NCI-H1417 treated with DMSO at 0.1 percent for 48 hours (cell line): ENCODE data around the gene ARHGAP32.

Source experiments
- DNase-seq: peaks from one replicate; lab custom pipeline; 2025; lab: John Stamatoyannopoulos, UW

The ARHGAP32 gene

DNA sequence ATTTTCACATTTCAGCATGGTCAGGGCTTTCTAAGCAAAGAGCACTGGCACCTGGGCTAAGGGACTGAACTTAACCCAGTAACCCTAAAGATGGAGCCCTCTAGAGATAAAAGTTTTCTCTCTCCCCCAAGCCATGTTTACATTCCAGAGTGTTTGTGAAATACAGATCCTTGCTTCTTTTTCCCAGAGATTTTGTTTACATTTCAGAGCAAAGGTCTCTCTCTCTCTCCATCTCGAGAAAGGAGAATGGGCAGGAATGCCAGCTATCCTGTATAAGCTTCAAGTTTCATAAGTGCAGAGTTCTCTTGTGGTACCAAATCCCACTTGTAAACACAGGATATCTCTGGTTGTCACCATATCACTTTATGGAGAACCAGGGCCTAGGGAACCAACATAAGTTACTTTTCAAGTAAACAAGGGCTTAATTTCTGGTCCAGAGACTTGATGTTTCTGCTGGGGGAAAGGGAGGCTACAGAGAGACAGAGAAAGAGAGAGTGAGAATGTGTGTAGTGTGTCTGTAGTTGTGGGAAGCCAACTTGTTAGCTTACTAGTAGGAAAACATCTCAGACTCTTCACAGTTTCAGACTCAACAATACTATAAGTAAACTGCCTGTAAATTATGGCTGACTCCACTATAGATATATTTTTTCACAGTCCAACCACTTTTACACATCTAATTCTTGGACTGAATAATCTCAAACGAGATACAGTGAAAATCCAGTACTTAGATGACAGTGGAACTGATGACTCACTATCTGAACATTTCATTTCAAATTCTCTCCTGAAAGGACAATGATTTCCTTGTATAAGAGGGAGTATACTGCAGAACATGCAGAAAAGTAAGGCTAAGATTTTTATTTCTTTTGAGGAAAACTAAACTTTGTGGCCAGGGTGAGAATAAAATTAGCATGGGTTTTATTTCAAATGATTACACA lies 76.2 kb downstream of the ARHGAP32 start:
- no peak for DNase-seq

DNA sequence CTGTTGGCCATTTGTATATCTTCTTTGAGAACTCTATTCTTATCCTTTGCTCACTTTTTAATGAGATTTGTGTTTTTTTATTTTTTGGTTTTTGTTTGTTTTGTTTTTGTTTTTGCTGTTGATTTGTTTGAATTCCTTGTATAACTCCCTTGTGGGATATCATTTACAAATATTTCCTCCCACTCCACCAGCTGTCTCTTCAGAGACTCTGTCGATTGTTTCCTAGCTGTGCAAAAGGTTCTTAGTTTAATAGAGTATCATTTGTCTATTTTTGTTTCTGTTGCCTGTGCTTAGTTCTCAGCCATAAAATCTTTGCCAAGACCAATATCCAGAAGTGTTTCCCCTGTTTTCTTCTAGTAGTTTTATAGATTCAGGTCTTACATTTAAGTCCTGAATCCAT lies 82.4 kb downstream of the ARHGAP32 start:
- DNase-seq, result no peak

DNA sequence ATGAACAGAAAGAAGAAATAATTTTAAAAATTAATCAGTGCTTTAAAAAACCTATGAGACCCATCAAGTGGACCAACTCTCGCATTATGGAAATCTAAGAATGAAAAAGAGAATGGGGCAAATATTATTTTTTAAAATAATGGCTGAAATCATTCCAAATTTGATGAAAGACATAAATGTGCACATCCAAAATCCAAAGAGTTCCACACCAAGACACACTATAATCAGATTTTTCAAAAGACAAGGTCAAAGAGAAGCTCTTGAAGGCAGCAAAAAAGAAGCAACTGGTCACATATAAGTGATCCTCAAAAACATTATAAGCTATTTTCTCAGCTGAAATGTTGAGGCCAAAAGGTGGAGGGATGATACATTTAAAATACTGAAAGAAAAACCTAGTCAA lies 85.3 kb downstream of the ARHGAP32 start:
- no peak for DNase-seq

DNA sequence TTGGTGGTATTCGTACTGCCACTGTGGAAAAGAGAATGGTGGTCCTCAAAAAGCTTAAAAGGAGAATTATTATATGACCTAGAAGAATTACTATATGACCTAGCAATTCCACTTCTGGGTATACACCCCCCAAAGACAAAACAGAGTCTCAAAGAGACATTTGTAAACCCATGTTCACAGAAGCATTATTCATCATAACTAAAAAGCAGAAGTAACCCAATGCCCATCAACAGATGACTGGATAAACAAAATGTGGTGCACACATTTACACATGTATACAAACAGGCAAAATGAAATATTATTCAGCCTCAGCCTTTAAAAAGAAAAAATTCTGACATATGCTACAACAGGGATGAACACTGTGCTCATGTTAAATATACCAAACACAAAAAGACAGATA lies 89.4 kb downstream of the ARHGAP32 start:
- no peak for DNase-seq

DNA sequence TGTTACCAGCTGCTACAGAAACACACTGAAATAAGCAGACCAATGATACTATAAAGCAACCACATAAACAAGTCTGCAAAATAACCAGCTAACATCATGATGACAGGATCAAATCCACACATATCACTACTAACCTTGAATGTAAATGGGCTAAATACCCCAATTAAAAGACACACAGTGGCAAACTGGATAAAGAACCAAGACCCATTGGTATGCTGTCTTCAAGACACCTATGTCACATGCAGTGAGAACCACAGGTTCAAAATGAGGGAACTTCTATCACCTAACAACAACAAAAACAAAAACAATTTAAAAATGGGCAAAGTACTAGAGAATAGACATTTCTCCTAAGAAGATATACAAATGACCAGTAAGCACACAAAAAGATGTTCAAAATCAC lies 89.9 kb downstream of the ARHGAP32 start:
- DNase-seq, result no peak

DNA sequence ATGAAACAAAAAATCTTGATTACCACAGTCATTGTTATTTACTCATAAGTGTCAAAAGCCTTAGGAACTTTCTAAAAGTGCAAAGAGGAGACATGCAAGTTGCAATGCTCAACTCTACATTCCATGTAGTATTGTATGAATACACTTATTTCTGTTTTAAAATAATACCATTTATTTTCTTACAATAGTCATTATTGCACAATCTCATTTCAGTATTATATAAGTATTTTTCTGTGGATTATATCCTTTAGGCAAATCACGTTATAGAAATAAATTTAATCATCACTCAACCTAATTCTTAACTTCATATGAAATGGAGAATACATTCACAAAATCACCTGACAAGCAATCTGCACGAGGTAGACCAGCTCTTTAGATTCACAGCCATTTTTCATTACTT lies 98.8 kb downstream of the ARHGAP32 start:
- DNase-seq, result no peak

DNA sequence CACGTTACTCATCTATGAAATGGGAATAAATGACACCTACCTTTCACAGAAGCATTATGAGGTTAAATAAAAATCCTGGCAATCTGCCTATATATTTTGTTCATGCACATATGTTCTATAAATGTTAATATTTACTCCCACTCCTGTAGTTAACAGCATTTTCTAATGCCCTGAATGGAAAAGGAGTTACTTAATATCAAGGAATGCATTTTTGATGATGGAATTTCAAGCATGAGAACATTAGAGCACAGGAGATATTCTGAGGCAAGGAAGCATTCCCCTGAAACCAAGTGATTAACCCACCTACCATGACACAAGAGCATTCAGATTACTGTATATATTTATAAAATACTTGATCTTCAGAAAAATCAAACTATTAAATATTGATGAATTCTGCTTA lies 102.1 kb downstream of the ARHGAP32 start:
- no peak for DNase-seq

DNA sequence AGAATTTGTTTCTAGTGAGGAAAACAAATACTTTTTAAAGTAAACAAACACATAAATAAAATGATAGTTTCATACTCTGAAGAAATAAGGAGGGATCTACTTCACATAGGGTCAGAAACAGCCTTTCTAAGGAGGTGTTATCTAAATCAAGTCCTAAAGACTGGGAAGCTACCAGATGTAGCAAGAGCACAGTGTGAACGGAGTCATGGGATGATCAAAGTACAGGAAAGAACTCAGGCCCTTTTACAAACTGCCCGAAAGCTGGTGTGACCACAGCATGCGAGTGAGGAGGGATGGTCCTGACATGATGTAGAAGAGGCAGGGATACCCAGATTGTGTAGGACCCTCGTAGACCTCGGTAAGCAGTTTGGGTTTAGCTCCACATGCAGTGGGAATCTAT lies 102.8 kb downstream of the ARHGAP32 start:
- DNase-seq, result no peak

DNA sequence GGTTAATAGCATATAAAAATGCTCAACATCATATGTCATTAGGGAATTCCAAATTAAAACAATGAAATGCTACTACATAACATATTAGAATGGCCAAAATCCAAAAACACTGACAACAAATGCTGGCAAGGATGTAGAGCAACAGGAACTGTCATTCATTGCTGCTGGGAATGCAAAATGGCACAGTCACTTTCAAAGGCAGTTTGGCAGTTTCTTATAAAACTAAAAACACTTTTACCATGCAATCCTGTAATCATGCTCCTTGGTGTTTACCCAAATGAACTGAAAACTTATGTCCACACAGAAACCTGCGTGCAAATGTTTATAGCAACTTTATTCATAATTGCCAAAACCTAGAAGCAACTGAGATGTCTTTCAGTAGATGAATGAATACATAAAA lies 105.1 kb downstream of the ARHGAP32 start:
- no peak for DNase-seq

DNA sequence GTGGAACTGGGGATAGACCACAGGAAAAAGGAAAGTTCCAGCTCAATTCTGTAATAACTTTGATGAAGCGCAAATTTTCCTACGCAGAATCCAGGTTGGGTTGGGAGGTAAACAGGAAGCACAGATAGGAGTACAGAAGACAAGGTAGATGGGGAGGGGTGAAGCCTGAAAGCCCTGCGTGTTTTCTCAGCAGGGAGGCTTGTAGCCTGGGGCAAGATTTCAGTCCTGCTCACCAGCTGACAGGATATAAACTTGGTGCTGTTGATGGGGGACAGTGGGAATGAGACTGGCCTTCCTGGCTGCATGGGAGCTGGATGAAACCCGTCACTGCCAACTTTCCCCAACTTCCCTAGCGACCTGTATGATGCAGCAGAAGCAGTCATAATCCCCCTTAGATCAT lies 114.9 kb downstream of the ARHGAP32 start:
- no peak for DNase-seq

DNA sequence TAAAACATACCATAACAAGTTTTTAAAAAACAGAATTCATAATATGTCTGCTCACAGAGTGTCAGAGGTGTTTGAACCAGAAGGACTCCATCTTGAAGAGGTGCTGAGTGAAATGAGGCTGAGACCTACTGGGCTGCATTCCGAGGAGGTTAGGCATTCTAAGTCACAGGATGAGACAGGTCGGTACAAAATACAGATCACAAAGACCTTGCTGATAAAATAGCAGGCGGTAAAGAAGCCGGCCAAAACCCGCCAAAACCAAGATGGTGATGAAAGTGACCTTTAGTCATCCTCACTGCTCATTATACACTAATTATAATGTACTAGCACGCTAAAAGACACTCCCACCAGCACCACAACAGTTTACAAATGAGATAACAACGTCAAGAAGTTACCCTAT lies 116.4 kb downstream of the ARHGAP32 start:
- DNase-seq, result no peak

DNA sequence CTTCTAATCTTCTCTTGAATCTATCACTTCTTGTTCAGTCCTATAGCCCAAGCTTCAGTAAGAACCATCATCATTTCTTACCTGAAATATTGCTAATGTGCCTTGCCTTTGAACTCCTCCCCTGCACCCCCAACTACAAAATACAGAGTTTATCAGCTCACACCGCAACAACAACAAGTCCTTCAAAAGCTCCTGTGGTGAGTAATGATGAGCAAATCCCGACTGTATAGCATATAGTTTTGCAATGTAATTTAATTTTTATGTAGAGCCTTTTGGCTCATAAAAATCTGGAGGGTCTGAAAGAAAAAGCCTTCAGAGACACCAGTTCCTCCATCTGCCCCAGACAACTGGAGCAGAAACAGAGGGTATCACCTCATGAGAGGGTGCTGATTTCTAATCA lies 124.7 kb downstream of the ARHGAP32 start:
- no peak for DNase-seq

DNA sequence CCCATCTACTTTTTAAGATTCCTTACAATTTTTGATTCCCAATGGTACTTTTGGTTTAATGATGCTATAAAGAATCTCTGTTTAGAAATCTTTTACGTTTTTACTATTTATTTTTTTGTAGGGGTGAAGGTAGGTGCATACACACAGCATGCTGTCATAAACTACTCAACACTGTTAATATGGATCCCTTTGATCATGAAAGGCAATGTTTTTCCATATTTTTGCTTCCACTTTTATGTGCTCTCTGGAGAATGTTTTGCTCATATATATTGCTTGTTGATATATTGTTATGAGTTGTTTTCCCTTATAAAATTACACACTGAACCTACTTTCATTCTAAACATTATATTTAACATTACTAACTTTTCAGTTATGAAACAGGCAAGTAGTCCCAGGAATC lies 125.9 kb downstream of the ARHGAP32 start:
- DNase-seq, result no peak

DNA sequence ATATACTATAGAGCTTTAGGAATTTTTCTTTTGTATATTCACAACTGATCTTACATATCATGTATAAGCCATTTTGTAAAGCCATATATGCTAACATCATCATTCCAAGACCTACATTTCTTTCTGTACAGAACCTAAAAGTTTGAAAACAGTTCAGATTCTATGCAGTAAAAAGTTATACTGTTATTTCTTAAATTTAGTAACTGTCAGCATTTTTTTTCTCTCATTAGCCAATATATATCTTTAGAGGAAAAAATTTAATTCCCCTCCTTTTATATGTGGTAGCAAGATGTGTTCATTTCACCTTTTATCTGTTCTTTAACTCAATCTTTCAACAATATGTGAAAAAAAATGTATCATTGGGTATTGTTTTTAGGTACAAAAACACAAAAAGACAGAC lies 129.0 kb downstream of the ARHGAP32 start:
- no peak for DNase-seq

DNA sequence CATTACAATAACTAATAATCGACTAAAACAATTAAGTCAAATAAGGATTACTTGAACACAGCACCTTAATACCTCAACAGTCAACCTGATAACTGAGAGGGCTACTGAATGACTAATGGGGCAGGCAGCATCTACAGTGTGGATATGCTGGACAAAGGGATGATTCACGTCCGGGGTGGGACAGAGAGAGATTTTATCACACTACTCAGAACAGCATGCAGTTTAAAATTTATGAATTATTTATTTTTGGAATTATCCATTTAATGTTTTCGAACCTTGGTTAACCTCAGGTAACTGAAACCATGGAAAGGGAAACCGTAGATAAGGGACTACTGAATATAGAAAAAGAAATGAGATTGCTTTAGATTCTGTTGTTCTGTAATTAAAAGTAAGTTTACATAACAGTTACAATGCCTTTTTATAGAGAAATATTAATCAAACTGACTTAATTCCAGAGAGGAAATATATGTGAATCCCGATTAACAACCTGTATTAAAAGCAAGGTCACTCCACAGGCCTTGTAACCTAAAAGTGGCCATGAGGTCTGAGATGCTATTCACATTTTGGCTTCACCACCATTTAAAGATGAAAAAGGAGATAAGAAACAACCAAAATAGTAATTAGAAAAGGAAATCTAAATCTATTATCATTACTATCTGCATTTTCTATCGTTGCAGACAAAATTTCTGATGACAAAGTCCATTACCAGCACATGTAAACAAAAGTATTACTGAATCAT lies 130.5 kb downstream of the ARHGAP32 start:
- DNase-seq, result no peak

DNA sequence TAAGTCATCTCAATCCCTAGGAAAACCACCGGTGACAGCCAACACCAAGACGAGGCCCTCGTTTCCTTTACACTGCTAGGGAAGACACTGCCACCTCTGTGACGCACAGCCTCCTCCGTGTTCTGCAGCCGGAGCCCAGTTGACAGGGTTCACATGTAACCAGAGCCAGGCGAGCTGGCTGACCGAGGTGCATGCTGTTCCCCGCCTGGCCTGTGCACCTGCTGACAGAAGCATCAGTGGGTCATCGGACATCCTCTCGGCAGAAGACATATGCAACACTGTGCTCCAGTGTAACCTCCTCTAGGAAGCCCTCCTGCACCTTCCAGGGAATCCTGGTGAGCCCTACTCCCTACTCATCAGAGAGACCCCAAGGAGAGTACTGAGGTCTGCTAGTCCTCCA lies 135.2 kb downstream of the ARHGAP32 start:
- DNase-seq, result no peak

DNA sequence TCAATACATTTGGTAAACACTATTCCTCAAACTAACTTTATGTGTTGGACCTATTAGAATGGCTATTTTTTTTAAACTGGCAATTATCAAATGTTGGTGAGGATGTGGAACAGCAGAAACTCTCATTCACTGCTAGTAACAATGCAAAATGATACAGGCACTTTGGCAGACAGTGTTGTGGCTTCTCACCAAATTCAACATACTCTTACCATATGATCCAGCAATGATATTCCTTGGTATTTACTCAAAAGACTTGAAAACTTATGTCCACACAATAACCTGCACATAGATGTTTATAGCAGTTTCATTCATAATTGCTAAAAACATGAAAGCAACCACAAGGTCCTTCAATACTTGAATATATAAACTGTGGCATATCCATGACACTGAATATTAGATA lies 136.9 kb downstream of the ARHGAP32 start:
- DNase-seq, result no peak

DNA sequence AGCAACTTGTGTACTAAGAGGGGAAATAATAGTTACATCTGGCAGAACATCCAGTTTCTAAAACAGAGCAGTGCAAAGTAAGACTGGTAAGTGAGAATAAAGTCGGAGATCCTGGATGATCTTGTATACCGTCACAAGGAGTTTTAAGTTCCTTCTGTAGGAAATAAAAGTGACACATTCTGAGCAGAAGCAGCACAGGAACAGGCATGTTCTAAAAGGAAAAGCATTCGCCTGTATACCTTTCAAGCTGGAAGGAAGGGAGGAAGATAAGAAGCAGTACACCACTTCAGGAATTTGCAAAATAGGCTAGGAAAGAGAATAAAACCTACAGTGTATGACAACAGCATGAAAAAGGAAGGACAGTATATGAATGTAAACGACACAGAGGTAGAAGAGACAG lies 143.2 kb downstream of the ARHGAP32 start:
- no peak for DNase-seq

DNA sequence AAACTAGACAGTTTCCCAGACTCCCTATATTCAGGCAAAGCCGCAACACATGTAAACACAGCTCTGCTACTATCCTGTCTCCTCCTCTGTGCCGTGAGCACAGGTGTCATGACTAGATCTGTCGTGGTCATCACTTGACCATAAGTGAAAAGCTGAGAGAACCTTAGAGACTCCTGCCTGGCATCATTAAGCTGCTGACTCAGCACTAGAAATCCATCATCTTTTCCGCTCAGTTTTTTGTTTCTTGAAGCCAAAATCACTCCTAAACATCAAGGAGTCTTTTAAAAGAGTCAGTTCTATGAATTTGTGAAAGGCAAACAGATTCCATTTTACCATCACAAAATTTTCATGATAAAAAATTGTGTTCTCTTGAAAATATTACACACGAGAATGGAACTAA lies 147.0 kb downstream of the ARHGAP32 start:
- DNase-seq, result no peak

DNA sequence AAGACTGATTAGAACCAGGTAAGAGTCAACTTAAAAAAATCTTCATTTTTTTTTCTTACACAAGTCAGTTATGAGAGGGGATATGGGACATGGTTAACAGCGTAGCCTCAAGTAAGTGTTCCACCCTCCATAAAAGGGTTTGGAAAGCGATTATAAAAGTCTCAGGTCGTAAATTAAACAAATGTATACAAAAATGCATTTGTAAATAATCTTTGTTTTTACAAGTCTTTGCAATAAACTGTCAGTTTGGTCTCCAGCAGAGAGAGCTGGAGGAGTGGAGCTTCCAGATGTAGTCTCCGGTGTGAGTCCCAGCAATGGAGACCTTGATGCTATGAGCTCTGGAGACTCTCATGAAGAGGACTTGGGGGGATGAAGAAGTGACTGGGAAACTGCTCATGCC lies 149.6 kb downstream of the ARHGAP32 start:
- DNase-seq, result no peak

DNA sequence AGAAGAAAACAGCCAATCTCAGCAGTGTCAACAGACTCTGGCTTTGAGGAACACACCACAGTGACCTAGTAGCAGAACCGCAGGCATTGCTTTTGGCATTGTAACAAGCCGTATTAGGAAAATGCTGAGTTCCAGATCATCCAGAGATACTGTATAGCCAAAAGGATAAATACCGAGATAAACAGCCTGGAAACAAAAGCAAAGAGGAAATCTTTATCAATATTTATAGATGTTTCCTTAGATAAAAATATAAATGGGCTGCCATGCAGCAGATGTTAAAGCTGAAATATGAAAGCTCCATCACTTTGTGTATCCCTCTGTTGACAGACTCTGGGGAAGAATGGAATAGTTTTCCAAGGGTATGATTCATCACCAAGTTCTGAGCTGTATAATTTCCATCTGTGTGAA lies 150.5 kb downstream of the ARHGAP32 start:
- DNase-seq, result no peak

DNA sequence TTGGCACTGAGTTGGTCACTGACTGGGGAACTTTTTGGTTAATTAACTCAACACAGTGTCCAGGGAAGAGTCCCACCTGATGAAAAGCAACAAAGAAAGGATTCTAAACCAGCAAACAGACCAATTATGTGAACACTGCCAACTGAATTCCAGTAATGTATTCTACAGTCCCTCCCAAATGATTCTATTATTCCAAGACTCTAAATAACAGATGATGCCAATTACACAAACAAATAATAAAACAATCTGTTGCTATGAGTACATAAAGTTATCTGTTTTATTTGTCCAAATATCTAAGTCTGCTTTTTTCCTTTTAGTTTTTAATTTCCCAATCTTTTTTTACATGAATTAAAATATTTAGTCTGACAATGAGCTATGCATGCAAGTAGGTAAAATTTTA lies 151.2 kb downstream of the ARHGAP32 start:
- DNase-seq, result no peak

DNA sequence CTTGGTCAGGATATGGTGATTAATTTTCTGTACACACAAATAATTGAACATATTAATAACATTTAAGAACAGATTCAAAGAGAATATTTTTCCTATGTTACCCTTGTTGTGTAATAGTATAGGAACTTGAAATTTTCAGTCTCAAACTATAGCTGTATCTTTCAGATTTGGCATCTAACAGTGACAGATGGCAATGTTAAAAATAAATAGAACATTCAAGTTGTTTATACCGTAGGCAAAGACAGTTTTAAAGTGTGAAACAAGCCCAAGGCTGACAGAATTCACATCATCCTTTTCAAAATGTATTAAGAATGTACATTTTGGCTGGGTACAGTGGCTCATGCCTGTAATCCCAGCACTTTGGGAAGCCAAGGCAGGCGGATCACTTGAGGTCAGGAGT lies 156.9 kb downstream of the ARHGAP32 start:
- no peak for DNase-seq

DNA sequence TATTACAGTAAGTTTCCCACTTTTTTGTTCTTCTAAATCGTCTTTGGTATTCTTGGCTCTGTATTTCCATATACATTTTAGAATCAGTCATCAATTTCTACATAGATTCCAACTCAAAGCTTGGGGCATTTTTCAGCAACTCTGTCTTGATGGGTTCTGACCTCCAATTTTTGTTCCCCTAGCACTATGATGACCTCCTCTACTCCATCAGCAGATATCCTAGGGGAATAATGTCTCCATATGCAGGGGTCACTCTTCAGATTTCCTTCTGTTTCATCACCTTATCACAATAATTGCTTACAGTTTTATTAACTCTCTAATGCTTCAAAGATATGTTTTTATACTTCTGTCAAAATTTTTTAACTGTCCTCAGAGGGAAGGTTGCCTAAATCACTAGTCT lies 158.1 kb downstream of the ARHGAP32 start:
- DNase-seq, result no peak
